GM15510 (cell line): ENCODE data around the gene MGARP.

ENCODE experiments used
- POLR2A ChIP-seq: IDR thresholded peaks from 3 replicates; pipeline ENCODE4 v1.6.1; 2011; ENCODE audit warnings: borderline replicate concordance; ENCODE audit not compliant: insufficient read length; ENCODE audit errors: extremely low read depth

The MGARP gene

DNA sequence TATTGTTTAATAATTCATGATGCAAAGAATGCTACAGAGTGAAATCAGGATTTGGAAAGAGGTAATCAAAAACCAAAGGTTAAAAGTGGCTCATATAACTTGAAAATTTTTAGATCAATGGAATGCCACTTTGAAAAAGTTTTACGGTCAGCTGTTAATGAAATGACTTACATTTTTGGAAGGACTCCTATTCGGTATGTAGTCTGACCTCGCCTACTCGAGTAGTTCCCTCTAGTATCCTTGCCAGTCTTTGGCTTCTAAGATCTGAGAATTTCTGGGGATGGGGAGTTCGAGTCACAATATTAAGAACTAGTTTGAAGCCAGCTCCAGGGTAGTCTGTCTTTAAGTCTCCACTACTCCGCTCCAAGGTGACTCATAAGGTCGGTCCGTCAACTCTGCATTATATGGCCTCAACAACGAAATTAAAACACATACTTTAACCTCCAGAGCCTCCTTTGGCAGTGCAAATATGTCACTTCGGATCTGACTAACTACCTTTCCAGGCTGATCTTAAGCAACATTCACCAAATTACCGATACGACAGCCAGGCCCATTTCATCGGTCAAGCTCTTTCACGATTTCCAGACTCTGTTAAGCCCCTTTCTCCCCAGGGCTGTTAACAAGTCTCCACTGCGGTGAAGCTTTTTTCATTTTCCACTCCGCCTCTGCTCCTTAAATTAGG is 20.5 kb upstream of the MGARP start:
- no peak for TF ChIP-seq POLR2A

DNA sequence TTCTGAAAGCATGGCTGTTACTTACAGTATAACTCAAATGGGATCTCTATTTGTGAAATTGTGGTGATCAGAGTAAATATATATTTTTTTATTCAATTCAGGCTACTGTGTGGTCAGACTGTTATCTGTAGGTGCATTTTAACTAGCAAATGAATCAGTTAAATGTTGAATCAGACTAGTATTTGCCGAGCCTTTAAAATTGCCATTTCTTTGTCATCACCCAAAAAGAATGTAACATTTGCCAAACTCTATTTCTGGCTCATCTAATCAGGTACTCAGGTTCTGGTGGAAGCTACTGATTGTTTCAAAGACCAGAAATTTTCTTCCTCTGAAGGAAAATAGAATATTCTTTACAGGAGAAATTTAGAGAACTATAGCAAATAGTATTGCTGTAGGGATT is 19.5 kb upstream of the MGARP start:
- TF ChIP-seq POLR2A: no peak

DNA sequence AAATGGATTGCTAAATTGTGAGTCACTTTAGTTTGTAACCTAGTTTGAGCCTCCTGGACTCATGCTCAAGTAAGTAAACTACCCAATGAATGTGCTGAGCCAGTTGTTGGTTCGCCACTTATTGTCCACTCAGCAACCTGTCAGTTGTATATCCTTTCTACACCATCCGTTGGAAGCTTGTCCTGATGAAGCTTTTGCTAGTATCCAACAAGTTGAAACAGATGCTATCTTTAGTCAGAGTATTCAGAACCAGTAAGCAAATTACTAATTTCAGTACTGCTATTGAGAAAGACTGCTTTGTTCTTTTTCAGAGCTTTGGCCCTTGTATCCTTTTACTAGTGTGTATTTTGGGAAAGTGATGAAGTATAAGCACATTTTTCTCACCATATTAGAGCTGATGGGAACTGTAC is 17.0 kb upstream of the MGARP start:
- no peak for TF ChIP-seq POLR2A

DNA sequence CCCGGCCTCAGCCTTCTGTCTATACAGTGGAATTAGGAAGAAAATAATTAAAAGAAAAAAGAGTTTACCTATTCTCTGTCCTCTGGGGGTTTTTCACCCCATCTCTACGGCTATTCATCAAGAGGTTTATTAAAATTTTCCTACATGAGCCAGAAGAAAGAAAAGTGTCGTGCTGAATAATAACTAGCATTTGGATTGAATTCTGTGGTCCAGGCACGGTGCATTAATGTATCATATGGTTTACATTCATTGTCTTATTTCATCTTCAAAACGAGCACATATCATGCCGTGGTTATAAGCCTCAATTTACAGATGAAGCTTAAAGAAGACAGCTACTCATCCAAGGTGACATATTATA is 15.9 kb upstream of the MGARP start:
- no peak for TF ChIP-seq POLR2A

DNA sequence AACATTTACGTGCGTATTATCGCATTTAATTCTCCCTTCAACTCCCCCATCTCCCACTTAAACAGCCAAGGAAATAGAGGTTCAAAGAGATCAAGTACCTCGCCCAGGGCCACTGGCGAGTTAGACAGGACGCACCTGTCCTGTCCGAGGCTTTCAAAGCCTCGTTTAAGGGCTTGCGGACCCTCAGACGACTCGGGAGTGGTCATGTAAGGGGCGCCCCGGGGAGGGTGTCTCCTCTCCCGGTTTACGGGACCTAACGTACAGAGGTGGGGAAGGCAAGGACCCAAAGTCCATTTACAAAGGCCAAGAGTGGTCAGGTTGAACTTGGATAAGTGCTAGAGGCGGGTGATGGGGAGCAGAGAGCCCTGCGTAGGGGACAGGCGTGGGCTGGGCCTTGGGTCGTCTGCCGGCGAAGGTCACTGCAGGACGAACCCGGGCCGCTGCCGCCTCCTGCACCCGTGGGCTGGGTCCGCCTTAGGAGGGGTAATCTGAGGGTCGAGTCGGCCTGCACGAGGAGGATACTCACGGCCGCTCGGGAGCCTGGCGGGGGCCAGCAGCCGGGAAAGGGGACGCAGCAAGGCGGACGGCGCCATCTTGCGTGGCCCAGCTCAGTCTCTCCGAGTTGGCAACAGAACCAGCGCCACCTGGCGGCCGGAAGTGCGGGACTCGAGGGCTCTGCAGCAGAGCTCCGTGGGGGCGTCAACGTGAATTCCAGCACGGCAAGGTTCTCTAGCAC is 15.3 kb upstream of the MGARP start:
- TF ChIP-seq POLR2A: peak; percentile 74

DNA sequence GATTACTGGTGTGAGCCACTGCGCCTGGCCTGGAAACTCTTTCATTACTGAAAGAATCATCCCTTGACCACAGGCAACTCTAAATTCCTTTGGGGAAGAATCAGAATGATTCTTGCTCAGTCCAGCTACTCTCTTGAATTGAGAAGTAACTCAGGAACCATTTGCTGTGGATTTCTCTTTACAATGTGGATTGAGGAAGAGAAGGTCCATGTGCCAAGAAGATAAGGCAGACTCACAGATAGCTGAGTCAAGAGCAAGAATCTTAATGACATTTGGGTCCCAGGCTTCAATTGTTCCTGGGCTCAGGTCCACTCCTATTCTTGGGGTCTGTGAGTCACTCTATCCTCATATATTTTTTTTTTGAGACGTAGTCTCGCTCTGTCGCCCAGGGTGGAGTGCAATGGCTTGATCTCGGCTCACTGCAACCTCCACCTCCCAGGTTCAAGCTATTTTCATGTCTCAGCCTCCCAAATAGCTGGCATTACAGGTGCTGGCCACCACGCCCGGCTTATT is 6.2 kb upstream of the MGARP start:
- TF ChIP-seq POLR2A: no peak

DNA sequence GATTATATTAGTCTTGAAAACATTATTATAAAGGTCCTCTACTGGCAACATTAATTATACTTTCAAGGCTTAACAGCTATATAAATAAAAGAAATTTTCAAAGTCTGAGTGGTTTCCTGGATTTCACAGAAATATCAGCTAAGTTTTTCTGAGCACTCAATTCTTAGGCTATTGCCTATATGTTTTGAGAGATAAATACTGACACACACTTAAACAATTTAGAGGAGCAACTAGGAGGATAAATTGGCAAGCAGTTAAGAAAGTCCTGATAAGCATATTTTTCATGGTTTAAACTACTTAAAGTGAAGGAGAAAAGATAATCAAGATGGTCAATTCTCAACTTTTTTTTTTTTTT is 2.7 kb upstream of the MGARP start:
- TF ChIP-seq POLR2A: no peak

DNA sequence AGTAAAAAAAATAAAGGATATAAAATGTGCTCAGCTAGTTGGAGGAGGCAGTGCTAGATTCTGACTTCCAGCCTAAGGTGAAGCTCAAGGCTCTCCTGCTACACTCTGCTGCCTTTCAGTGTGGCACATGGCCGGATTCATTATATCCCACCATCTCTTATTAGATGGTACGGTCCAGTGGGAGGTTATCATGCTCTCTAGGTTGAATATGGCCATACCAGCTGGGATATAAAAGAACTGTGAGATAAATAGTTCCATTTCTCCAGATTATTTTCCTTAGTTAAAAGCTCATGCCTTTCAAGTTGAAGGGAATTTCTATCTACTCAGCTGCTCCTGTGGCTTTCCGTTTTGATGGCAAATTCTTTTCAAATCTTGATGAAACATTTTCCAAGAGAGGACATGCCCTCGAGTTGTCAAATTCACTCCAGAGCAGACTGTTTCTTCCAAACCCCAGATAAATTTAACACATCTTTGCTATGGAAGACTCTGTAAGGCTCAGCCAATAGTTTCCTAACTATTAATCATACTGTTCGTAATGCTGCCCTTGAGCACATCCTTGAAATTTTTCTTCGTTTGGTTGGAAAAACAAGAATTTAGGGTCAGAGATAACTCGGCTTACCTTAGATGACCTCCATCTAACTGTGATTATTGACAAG is 2.2 kb upstream of the MGARP start:
- no peak for TF ChIP-seq POLR2A

DNA sequence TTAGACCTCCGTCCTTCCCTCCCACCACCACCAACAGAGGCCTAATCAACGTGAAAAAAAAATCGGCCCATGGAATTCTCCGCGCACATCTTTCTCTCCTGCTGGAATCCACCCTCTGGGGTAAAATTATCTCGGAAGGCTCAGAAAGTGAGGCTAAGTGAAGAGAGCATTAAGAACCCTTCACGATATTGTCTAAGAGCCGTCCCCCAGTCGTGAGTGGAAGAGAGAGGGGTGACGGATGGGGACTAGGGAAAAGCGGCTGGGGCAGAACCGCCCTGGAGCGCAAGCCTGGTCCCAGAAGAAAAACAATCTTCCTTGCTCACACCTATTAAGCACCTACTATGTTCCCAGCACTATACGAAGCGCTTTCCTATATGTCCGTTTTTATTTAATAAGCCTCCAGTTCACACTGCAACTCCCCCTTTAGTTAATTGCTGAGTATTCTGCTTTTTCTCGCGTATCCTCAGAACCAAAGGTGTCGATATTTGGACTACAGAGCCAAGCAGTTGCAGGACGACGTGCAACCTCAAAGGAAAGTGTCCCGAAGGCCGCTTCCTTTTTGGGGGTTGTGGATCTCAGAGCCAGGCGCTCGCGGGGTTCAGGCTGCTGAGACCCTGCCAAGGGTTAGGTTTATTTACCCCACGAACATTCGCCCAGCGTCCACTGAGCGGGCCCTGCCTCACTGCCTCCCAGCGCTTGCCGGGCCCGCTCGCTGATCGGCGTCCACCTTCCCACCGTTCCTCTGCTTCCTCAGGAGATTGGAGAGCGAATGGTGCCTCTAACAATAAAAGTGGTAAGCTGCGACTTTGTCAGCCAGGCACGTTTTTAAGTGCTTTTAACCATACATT is 889 bp downstream of the MGARP start:
- TF ChIP-seq POLR2A: no peak

DNA sequence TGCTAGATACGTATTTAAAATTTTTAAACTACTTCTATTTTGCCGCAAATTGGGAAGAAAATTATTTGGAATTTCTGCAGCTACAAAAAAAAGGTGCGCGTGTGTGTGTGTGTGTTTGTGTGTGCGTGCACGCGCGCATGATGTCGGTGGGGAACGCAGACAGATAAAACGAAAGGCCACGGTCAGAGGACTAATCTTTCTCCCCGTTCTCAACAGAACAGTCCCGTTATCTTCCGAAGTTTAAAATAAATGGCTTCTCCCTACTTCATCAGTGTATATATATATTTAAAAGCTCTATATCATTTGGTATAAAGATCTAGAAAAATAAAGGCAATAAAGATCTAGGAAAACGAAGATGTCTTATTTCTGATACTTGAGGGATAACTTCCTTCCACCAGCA is 1.5 kb downstream of the MGARP start:
- TF ChIP-seq POLR2A: no peak

DNA sequence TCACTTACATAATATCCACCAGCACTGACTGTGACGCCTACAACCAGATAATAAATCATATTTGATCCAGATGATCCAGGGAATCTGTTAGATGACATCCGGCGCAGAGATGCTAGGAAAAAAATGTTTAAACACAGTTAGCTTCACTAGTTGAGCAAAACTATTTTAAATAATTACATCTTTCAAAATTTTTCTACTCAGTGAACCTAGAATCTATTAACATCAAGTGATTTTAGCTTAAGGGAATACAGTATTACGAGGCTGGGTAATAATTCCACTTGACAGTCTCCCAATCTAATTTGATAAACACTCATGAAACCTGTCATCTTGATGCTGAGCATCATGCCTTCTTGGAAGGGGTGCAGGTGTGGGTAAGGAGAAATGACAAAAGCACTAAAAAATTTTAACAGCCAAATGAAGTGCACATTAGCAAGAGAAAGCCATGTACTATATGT is 4.7 kb downstream of the MGARP start:
- no peak for TF ChIP-seq POLR2A

DNA sequence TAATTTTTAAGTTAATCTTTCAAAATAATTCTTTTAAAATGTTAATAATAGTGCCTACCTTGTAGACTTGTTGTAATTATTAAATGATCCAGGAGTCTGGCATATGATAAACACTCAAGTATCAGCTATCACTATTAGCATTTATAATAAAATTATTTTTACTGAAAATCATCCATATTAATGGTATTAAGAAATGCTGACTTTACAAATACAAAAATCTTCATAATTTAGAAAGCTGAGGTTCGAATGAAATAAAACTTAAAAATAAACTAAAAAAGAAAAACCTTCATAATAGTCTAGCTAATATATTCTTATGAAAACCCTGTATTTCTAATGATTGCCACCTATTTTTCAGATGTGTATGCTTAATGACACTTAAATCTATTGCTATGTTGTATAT is 5.2 kb downstream of the MGARP start:
- no peak for TF ChIP-seq POLR2A

DNA sequence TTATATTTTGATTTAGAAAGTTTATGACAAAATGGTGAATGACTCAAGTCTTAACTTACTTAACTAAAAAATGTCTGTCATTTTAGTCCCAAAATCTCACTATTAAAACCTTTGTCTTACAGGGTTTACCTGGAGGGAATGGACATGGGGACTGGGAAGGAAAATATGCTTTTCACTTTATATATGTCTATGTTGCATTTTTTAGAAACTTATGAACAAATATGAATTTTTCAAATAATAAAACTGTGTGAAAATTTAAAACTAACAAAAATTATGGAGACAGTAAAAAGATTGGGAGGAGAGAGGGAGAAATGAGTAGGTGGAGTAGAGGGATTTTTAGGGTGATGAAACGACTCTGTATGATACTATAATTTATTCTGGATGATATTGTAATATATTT is 6.2 kb downstream of the MGARP start:
- TF ChIP-seq POLR2A: no peak

DNA sequence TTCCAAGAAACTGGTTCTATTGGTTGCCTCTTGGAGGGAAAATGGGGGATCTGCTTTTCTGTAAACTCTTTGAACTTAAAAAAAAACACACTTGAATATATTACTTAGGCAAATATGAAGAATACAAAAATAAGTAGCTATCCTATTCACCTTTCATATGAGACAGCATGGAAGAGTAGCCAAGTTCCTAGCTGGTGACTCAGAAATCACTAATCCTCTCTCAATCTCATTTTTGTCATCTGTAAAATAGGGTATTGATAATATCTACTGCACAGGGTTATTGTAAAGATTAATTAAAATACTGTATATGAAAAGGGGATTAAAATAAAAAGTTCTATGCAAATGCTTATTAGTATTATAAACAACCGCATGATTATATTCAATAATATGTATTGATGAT is 12.7 kb downstream of the MGARP start:
- no peak for TF ChIP-seq POLR2A
